Retina (tissue), 1 donor: ENCODE results near the gene TFB1M.
A peak's percentile ranks its signal among the peaks of the same experiment; 100 is the strongest.
"Not testable (repeated sequence)": the region's sequence is repeated elsewhere in the genome, so short reads cannot be mapped to it uniquely, and the experiment has no call there.

Experiments
- DNase-seq: peaks from one replicate; pipeline ENCODE4 v3.0.0-alpha.2; 2016

Gene TFB1M

DNA sequence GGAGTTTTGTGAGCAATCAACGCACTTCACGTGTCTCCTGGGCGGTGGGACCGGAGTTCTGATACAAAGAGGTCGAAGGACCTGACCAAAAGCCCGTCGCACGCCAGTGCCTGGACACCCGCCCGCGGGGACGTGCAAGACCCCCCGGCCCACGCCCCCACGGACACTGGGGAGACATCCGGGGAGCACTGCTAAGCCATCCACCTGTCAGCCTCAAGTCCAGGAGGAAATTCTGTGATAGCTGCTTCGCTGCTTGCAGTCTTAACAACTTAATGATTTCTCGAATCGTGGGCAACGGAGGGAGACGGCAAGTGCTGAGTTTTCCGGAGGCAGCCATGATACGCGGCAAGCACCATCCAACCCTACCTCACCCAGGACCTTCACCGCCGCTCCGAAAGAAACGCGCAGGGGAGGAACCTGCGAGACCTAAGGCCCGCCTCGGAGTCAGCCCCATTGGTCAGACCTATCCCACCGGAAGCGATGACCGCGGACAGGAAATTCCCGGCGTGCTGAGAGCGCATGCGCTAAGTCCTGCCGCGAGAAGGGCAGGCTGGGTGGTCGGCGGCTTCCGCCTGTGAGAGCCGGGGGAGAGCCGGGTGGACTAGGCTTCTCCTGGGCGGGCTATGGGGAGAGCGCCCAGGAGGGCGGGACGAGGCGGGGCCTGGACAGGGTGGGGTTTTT is at the start of gene TFB1M:
Gene TFB1M (minus strand): TSS at position 393 of the 681 bp plus-strand sequence. CDS start 56 bp downstream, at position 337.
- peak; percentile 97 for DNase-seq

DNA sequence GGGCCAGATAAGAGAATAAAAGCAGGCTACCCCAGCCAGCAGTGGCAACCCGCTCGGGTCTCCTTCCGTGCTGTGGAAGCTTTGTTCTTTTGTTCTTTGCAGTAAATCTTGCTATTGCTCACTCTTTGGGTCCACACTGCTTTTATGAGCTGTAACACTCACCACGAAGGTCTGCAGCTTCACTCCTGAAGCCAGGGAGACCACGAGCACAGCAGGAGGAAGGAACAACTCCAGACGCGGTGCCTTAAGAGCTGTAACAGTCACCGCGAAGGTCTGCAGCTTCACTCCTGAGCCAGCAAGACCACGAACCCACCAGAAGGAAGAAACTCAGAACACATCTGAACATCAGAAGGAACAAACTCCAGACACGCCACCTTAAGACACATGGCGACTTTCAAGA is 49.7 kb upstream of the TFB1M start:
- not testable (repeated sequence) for DNase-seq

DNA sequence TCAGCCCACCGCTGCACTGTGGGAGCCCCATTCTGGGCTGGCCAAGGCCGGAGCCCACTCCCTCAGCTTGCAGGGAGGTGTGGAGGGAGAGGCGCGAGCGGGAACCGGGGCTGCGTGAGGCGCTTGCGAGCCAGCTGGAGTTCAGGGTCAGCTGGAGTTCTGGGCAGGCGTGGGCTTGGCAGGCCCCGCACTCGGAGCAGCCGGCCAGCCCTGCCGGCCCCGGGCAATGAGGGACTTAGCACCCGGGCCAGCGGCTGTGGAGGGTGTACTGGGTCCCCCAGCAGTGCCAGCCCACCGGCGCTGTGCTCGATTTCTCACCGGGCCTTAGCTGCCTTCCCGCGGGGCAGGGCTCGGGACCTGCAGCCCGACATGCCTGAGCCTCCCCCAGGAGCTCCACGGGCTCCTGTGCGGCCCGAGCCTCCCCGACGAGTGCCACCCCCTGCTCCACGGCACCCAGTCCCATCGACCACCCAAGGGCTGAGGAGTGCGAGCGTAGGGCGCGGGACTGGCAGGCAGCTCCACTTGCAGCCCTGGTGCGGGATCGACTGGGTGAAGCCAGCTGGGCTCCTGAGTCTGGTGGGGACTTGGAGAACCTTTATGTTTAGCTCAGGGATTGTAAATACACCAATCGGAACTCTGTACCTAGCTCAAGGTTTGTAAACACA is 48.8 kb upstream of the TFB1M start:
- DNase-seq = not testable (repeated sequence)

DNA sequence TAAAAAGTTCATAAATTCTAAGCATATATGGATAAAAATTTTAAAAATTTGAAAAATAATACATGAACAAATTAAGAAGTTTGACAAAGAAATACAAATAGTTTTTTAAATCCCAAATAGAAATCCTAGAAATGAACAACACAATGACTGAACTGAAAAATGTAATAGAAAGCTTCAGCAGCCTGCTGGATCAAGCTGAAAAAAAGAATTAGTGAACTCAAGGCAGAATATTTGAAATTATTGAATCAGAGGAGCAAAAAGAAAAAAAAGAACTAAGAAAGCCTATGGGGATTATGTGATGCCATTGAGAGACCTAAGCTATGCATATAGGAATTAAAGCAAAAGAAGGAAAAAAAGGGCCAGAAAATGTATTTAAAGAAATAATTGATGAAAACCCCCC is 39.9 kb upstream of the TFB1M start:
- DNase-seq = no peak

DNA sequence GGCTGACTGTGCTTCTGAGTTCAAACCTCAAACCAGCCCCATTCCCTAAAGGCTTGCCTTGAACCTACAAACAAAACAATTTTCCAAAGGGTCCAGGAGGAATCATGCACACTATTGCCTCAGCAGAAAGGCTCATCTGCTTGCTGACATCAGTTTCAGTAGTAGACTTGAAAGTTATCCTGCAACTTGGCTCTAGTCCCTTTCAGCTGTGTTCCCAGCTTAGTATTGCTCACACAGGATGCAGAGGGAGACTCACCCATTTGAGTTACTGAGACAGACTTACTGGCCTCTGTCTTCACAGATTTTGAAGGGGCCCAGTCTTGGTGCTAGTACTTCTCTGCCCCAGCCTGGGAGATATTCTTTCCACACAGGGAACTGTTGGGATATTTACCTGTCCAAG is 38.5 kb upstream of the TFB1M start:
- DNase-seq = no peak

DNA sequence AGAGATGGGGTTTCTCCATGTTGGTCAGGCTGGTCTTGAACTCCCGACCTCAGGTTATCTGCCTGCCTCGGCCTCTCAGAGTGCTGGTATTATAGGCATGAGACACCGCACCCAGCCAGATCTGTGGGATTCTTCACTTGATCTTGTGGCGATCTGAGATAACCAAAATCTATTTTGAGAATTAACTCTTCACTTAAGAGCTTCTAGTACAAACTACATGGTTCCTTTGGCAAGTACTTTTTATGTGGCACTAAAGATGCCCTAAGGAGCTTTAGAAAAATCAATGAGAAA is 37.8 kb upstream of the TFB1M start:
- DNase-seq = no peak

DNA sequence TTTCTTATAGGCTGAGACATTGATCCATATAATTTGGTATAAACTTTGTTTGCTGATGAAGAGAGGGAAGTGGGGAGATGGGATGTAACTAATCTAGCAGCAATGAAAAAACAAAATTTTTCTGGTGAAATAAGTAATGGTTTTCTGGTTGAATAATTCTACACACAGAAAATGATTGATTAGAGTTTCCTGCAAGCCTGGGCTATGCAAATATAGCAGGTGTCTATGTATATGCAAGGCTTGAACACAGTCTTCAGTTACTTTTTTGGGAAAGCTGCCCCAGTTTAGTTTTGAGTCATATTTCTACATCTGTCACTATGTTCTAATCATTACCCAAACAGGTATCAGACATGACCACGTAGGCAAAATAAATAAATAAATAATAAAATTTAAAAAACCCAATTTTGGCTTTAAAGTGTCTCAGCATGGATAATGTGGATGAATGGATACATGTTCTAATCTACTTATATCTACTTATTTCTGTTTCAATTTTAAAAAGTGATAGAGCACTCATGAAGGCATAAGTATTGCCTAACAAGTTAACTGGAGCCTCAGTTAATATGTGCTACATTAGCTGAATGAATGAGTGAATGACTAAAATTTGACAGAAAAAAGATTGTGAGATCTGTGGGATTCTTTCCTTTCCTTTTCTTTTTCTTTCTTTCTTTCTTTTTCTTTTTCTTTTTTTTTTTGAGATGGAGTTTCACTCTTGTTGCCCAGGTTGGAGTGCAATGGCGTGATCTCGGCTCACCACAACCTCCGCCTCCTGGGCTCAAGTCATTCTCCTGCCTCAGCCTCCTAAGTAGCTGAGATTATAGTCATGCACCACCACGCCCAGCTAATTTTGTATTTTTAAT is 37.2 kb upstream of the TFB1M start:
- no peak for DNase-seq

DNA sequence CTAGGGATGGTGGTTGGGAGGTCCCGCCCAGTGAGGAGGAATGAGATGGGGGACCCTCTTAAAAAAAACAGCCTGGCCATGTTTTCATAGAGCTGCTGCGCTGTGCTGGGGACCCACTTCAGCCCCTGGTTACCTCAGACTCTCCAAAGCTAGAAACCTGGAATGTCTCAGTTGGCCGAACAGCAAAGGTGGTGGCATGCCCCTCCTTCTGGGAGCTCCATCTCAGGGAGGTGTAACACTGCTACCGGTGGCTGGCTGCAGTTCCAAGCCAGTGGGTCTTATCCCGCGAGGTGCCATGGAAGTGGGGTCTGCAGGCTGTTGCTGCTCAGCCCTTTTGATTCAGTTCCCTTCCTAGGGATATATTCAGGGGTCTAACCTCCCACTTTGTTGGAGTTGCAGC is 35.7 kb upstream of the TFB1M start:
- DNase-seq = no peak

DNA sequence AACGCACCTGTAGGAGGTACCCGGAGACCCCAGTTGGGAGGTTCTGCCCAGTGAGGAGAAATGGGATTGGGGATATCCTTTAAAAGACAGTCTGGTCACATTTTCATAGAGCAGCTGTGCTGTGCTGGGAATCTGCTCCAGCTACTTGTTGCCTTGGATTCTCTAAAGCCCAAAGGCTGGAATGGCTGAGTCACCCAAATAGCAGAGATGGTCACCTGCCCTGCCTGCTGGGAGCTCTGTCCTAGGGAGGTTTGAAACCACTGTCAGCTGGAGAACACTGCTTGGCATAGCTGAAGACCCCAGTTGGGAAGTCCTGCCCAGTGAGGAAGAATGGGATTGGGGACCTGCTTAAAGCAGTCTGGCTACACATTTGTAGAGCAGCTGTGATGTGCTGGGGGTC is 34.8 kb upstream of the TFB1M start:
- no peak for DNase-seq

DNA sequence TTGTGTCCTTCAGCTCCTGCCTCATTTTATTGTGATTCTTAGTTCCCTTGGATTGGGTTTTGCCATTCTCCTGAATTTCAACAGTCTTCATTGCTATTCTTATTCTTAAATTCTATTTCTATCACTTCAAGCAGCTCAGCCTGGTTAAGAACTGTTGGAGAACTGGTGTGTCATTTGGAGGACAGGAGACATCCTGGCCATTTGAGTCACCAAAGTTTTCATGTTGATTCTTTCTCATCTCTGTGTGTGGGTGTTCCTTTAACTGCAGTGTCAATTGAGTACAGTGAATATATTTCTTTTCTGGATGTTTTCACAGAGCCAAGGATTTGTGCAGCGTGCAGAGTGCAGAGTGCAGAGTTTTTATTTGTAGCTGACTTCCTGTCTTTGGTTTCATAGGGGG is 33.5 kb upstream of the TFB1M start:
- DNase-seq = no peak

DNA sequence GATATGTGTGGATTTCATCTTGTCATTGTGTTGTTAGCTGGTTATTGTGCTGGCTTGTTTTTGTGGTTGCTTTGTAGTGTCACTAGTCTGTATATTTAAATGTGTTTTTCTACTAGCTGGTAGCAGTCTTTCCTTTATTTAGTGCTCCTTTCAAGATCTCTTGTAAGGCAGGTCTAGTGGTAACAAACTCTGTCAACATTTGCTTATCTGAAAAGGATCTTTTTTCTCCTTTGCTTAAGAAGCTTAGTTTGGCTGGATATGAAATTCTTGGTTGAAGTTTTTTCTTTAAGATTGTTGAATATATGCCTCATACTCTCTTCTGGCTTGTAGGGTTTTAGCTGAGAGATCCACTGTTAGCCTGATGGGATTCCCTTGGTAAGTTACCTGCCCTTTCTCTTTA is 32.7 kb upstream of the TFB1M start:
- DNase-seq = no peak

DNA sequence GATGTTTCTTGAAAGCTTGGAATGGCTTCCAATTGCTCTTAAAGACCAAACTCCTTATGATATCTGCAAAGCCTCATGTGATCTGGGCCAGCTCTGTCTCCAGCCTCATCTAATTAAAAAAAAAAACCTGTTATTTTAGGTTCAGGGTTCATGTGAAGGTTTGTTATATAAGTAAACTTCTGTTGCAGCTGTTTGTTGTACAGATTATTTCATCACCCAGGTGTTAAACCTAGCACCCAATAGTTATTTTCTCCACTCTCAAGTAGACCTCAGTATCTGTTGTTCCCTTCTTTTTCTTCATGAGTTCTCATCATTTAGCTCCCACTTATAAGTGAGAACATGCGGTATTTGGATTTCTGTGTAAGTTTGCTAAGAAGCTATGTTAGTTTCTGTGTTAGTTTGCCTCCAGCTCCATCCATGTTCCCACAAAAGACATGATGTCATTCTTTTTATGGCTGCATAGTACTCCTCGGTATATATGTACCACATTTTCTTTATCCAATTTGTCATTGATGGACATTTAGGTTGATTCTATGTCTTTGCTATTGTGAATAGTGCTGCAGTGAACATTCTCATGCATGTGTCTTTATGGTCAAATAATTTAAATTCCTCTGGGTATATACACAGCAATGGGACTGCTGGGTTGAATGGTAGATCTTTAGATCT is 30.2 kb upstream of the TFB1M start:
- no peak for DNase-seq

DNA sequence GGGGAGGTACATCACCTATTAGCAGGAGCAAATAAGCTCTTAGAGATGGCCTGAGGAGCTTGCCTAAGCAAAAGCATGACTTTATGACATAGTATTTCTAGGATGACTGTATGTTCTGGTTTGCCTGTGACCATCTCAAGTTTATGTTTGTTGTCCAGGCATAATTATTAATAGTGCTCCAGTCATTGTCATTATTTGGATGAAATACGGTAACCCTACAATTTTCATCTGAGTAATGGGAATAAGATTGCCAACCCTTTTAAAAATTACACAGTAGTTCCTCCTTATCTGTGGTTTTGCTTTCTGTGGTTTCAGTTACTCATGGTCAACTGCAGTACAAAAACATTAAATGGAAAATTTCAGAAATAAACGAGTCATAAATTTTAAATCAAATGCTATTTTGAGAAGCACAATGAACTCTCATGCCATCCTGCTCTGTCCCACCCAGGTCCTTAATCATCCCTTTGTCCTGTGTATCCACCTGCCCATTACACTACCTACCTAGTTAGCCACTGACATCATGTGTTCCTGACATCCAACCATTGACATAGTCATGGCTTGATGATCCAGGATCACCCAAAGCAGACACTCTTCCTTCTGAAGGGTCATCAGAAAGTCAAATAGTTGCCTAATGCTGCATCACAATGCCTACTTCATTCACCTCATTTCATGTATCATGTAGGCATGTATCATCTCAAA is 27.0 kb upstream of the TFB1M start:
- no peak for DNase-seq

DNA sequence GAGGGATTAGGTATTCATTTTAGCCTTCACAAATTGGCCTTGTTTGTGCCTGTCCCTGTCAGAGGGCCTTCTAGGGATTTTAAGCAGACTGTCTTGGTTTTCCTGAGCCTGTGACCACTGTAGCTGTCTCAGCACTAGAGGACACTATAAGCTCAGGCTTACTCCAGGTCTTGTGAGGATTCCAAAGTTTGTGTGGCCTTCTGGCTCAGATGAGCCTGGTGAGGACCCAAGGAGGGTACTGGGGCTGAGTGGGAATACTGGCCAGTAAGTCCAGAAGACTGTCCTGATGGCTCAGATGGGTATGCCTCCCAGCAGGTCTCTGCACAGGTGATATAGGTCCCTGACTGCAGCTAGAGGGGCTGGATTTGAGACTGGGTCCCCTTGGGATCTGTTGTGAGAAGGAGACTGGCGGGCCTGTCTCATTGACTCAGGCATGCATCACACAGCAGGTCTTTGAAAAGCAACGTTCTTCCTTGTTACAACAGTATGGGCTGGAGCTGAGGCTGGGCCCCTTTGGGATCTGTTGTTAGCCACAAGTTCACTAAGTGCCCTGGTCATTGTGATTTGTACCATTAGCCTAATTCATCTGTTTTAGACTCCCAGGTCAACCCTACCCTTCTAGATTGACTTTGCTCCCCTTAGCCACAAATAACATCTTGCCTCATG is 26.3 kb upstream of the TFB1M start:
- no peak for DNase-seq

DNA sequence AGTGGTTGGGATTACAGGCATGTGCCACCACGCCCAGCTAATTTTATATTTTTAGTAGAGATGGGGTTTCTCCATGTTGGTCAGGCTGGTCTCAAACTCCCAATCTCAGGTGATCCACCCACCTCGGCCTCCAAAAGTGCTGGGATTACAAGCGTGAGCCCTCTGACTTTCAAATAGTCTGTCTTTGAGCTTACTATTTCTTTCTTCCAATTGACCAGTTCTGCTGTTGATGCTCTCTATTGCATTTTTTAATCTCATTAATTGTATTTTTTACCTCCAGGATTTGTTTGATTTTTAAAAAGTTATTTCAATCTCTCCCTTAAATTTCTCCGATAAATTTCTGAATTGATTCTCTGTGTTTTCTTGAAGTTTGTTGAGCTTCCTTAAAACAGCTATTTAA is 25.6 kb upstream of the TFB1M start:
- not testable (repeated sequence) for DNase-seq

DNA sequence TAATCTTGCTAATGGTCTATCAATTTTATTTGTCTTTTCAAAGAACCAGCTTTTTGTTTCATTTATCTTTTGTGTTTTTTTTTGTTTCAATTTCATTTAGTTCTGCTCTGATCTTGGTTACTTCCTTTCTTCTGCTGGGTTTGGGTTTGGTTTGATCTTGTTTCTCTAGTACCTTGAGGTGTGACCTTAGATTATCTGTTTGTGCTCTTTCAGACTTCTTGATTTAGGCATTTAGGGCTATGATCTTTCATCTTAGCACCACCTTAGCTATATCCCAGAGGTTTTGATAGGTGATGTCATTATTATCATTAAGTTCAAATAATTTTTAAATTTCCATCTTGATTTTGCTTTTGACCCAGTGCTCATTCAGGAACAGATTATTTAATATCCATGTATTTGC is 24.0 kb upstream of the TFB1M start:
- not testable (repeated sequence) for DNase-seq

DNA sequence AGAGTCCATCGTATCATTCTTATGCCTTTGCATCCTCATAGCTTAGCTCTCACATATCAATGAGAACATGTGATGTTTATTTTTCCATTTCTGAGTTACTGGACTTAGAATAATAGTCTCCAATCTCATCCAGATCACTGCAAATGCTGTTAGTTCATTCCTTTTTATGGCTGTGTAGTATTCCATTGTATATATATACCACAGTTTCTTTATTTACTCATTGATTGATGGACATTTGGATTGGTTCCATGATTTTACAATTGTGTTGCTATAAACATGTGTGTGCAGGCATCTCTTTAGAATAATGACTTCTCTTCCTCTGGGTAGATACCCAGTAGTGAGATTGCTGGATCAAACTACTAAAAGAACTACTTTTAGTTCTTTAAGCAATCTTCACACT is 21.0 kb upstream of the TFB1M start:
- DNase-seq = no peak

DNA sequence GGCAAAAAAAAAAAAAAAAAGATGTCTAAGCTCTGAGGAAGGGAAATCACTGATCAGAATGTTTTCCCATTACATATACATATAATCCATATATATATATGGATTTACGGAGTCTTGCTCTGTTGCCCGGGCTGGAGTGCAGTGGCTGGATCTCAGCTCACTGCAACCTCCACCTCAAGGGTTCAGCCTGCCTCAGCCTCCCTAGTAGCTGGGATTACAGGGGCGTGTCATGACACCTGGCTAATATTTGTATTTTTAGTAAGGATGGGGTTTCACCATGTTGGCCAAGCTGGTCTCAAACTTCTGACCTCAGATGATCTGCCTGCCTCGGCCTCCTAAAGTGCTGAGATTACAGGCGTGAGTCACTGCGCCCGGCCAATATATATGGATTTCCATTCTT is 19.8 kb upstream of the TFB1M start:
- DNase-seq = not testable (repeated sequence)

DNA sequence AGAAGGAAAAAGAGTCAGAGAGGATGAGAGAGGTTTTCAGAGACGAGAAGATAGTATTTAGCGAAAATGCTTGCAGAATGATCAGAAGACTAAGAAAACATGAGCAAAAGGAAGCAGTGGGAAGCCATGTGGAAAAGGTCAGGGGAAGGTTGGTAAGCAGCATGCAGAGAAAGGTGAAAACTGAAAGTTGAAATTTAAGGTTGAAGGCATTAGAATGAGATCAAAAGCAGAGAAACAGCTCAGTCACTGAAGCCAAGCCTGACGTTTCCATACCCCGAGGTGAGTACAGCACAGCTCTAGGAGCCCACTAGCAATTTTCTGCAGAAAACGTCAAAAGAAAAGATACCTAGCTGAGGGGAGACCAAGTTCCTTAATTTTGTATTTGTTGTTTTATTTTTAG is 19.1 kb upstream of the TFB1M start:
- no peak for DNase-seq

DNA sequence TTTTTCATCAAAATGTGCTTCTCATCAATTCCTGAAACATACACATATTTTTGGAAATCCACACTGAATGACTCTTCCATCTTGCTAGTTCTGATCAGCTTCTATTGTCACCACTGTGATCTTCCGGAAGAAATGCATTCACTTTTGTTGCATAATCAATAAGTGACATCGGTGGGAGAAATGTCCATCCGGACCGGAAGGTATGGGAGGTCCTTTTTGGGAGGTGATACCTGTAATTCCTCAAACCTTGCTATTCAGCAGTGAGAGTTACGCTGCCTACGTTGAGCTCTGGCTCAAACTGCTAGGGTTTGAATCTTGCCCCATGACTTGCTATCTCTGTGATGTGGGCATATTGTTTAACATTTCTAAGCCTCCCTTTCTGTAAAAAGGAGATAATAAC is 16.6 kb upstream of the TFB1M start:
- no peak for DNase-seq

DNA sequence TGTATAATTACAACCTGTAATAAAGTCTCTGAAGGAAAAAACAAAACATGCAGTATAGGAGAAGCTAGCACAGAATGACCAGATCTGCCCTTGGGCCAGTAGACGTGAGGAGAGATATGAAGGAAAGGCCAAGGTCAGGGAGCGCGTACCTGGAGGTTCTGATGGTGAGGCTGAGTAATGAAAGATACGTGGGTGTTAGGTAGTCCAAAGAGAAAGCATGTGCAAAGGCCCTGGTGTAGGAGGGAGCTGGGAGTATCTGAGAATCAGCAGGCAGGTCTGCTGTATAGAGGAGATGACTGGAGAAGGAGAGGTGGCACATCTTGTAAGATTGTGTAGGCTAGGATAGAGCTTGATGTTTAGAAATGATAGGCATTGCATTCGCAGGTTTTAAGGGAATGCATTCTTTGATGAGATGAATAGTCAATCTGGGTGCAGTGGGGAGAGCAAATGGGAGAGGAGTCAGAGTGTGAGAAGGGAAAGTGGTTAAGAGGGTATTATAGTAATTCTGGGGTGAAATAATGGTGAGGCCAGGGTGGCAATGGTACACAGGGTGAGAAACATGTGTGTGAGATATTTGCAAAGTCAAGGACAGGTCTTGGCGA is 15.9 kb upstream of the TFB1M start:
- no peak for DNase-seq
